HK-2 (cell line): ENCODE results near the gene TNFRSF19.
"Not testable (repeated sequence)": the region's sequence is repeated elsewhere in the genome, so short reads cannot be mapped to it uniquely, and the experiment has no call there.

Experiments used
- DNase-seq: peaks from one replicate; pipeline ENCODE4 v3.0.0-alpha.2; 2018; ENCODE audit not compliant: unreplicated experiment

The TNFRSF19 gene

DNA sequence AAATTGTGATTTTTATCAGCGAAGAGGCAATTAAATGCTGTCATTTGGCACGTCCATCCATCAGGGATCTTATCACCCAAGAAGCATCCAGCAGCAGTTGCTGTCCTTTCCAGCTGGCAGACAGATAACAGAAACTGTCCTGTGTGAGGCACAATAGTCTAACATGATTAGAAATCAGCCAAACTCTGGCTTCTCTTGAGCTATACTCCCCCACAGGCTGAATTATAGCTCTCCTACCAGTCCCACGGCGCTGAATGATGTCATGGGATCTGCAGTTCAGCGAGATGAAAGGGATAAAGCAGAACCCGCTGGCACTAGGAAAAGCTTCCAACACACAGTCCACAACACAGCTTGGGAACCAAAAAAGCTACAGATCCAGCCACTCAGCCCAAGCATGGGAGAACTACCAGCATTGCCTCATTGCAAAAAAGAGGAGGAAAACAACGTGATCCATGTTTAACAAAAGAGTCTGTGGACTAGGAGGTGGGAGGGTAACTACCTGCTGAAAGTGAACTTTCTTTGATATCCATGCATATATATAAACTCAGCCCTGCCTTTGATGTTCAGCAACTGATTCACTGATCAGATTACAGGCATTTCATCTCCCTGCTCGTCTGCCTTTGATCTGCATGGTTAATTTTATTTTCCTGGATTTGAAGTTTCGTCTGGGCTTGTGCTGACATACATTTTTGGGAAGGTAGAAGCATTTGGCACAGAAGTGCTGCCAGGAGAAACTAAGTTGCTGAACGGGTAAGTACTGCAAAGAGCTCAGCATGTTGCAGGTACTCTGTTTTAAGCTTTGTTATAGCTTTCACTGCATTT lies at the start of gene TNFRSF19:
TNFRSF19 (plus strand) TSS at position 314 of the 822 bp plus-strand sequence. CDS start 19,772 bp downstream, outside the sequence.
- no peak for DNase-seq

DNA sequence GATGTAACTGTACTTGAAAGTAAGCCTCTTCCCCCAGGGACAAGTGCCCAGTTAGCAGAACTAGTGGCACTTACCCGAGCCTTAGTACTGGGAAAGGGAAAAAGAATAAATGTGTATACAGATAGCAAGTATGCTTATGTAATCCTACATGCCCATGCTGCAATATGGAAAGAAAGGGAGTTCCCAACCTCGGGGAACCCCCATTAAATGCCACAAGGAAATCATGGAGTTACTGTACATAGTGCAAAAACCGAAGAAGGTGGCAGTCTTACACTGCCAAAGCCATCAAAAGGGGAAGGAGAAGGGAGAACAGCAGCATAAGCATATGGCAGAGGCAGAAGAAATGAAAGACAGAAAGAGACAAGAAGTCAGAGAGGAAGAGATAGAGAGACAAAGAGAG lies 40.3 kb upstream of the TNFRSF19 start:
- not testable (repeated sequence) for DNase-seq

GRCh38 chr13:23531446-23531845 lies 38.8 kb upstream of the TNFRSF19 start:
- no peak for DNase-seq

GRCh38 chr13:23534090-23534489 lies 36.1 kb upstream of the TNFRSF19 start:
- DNase-seq, result no peak

DNA sequence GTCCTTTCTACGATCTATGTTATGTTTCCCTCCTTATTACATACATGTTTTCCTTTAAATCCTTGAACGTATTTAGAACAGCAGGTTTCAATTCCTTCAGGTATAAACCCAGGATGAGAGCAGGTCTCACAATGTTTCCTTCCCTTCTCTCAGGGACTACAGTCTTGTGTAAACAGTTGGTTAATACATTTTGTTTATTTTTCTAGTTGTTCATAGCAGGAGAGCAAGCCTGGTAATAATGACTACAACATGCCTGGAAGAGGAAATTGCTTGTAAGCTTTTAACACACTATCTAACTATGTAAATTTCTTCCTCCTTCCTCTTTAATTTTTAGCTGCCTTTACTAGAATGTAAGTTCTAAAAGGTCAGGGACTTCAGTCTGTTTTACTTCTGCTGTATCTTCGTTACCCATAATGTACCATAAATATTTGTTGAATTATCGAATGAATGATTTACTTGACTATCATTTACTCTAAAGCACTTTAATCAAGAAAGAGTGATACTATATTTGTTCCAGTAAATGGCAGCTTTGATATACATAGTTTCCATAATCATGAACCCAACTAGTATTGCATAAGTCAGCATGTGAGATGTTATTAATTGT lies 28.9 kb upstream of the TNFRSF19 start:
- DNase-seq, result no peak

GRCh38 chr13:23544668-23545067 lies 25.5 kb upstream of the TNFRSF19 start:
- DNase-seq, result no peak

DNA sequence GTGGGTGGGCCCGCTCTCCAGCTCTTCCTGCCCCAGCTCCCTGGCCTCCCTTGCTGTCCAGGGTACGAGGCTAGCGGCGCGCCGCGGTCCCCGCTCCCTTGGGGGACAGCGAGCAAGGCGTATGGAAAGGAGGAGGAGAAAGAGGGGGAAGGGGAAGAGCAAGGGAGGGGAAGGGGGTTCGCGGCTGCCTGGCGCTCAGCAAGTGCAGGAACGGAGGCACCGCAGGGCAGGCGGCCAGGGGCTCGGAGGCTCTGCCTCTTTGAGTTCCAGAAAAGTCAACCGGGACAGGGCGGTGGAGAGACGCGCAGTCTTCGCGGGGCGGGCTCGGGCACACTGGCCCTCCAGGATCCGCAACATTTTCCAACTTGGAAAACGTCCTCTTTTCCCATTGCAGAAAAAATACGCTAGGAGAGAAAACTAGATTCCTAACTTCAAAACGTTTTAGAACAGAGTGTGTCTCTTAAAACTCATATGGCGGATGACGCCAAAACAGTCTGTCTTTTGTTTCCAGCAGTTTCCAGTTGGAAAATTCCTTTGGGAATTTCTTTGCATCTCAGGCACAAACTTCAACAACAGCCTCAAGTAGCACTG lies 23.1 kb upstream of the TNFRSF19 start:
- DNase-seq, result no peak

DNA sequence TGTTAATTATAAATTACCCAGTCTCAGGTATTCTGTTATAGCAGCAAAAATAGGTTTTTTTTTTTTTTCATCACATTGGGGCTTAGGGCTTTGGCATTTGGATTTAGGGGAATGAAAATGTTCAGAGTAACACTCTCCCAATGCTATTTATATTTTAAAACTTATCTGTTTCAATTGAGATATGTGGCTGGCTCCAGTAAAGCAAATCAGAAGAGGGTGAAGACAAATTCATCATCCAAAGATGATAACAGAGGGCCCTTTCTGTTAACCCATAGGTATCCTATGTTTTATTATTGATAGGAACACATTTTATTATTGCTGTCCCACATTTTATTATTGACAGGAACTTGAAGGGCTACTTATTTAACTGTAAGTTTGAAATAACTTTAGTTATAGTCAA lies 20.5 kb upstream of the TNFRSF19 start:
- no peak for DNase-seq

GRCh38 chr13:23550163-23550562 lies 20.0 kb upstream of the TNFRSF19 start:
- no peak for DNase-seq

DNA sequence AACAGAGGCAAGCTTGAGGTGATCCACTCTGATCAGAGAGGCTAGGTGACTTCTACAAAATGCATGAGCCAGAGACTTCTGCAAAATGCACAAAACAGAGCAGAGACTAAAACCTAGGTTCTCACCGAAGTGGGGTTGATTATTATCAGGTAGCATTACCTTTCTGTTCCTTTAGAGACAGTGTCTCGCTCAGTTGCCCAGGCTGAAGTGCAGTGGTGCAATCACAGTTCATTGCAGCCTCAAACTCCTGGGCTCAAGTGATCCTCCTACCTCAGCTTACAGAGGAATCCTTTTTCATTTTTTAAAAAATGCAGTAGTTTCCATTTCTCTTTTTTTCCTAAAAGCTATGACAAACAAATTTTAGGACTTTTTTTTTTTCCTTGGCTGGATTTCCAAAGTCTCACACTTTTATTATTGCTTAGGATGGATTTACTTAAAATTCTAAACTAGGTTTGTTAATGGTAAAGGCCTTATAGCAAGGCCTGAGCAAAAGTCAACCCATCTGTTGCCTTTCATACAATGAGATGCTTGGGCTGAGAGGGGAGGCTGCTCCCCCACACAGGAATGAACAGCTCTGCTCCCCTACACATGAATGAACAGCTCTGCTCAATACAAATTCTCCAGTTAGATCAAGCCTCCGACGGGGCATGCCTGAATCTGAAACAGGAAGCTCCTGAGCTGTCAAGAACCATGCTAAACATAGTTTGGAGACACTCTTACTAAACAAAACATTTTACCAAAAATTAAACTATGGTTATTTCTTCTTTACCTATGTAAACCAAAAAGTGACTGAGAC lies 18.8 kb upstream of the TNFRSF19 start:
- DNase-seq, result no peak

DNA sequence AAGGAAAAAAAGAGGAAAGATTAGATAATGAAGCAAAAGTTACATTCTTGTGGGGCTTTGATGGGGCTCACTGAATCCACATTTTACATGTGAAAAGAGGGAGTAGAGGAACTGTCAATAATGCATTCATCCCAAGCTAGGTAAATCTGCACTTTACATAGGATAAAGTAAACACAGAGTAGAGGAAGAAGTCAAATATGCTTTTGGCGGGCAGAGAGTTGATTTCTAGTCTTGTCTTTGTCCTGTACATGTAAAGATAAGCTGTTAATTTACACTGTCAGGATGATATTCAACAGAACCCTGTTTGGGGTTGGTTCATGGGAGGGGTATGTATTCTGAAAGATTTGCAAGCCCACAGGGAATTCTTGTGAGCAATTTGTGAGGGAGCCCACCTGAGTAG lies 18.0 kb upstream of the TNFRSF19 start:
- DNase-seq, result no peak

- DNase-seq, result no peak
These were observed 17.6 kb upstream of the TNFRSF19 start for GRCh38 chr13:23552661-23553060.

DNA sequence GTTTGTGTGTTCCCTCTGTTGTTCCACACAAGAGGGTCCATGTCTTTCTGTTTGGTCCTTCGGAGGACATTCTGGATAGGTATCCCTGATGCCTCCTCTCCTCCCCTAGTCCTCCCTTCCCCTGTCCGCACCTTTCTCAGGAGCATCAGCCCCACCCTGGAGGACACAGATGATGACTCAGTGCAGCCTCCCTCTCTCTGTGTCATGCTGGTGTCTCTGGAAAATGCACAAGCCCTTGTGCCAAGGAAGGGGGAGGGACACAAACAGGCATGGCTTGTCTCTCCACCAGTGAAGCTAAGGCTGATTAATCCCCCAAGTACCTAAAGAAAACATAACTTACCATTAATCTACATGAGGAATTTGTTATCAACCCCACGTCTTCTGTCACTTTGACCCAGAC lies 16.2 kb upstream of the TNFRSF19 start:
- DNase-seq, result no peak

- no peak for DNase-seq
These were observed 13.2 kb upstream of the TNFRSF19 start for GRCh38 chr13:23557043-23557442.

- DNase-seq, result no peak
These were observed 12.5 kb upstream of the TNFRSF19 start for GRCh38 chr13:23557733-23558132.

DNA sequence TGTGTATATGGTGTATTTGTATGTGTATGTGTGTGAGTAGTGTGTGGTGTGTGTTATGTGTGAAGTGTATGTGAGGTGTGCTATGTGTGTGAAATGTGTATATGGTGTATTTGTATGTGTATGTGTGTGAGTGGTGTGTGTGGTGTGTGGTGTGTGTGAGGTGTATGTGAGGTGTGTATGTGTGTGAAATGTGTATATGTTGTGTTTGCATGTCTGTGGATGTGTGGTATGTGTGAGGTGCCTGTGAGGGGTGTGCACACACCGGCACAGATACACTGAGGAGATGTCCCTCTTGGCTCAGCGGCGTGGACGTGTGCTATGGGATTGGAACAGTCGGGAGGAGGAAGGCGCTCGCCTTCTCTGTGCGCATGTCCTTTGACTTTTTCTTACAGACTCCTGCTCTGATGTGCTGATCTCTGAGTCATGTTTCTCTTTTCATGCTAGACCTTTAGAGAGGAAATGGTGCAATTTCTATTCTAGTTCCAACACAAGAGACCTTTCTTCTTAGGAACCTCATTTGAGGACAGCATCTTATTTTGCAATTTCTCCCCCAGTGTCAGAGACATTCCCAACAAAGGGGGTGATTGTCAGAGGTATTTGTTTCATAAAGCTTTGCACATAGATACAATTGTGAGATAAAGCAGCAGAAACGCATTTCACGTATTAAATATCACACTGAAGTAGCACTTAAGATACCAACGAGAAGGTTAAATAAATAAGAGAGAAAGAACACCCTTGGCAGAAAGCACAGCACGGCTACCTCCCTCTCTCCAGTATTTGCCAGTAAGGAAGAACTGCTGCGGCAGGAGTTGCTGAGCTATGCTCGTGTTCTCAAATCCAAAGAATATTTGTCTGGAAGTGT lies 11.3 kb upstream of the TNFRSF19 start:
- DNase-seq, result no peak

- no peak for DNase-seq
These were observed 9.6 kb upstream of the TNFRSF19 start for GRCh38 chr13:23560571-23561089.

GRCh38 chr13:23561261-23561660 lies 9.0 kb upstream of the TNFRSF19 start:
- DNase-seq, result no peak

DNA sequence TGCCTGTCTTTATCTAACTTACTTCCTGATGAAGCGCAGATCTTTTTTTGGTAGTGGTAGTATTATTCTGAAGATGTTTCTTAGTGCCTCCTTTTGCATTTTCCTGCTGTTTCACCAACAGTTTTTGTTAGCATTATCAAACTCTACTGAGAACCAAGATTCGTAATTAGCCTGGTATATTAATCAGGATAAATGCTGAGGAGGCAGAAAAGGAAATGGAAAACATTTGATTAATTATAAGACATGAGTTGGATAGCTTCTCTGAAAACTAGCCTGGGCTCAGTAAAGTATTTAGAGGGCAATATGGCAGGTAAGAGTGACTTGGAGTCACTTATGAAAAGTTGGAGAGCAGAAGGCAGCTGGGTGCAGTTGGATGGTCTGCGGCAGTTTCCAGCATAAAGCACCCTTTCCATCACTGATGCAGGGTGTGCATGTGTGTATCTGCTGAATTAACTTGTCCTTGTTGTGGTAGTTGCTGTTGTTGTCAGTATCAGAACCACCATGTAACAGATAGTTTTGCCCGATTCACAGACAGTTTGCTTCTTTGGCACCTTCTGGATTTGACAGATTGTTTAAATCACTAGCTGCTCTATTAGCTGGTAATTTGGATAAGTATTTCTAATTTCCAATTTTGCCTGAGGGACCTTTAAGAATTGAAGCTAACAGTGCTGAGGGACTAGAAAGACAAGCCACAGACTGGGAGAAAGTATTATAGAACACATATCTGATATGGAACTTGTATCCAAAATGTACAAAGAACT lies 6.9 kb upstream of the TNFRSF19 start:
- DNase-seq, result no peak

- no peak for DNase-seq
These were observed 2.2 kb upstream of the TNFRSF19 start for GRCh38 chr13:23567906-23568460.
